ENCODE results near the gene ADAM17.
"Not testable (repeated sequence)": the region's sequence is repeated elsewhere in the genome, so short reads cannot be mapped to it uniquely, and the experiment has no call there.

Gene ADAM17

GRCh38 chr2:9518780-9519179 is 36.9 kb downstream of the ADAM17 start:
- DNase-seq: no peak

- DNase-seq: no peak
Observed at GRCh38 chr2:9518163-9518562, 37.5 kb downstream of the ADAM17 start.

- no peak for DNase-seq
Observed at GRCh38 chr2:9517118-9517782, 38.4 kb downstream of the ADAM17 start.

DNA sequence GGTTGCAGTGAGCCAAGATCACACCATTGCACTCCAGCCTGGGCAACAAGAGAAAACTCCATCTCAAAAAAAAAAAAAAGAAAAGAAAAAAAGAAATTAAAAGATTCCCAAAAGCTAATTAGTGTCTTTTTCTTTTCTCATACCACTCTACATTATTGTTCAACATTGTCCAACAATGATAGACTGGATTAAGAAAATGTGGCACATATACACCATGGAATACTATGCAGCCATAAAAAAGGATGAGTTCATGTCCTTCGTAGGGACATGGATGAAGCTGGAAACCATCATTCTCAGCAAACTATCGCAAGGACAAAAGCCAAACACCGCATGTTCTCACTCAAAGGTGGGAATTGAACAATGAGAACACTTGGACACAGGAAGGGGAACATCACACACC is 41.7 kb downstream of the ADAM17 start:
- DNase-seq: not testable (repeated sequence)

GRCh38 chr2:9508931-9509330 is 46.7 kb downstream of the ADAM17 start:
- no peak for DNase-seq

GRCh38 chr2:9498210-9498609 is 57.4 kb downstream of the ADAM17 start:
- no peak for DNase-seq

- DNase-seq: no peak
Observed at GRCh38 chr2:9497017-9497416, 58.6 kb downstream of the ADAM17 start.

DNA sequence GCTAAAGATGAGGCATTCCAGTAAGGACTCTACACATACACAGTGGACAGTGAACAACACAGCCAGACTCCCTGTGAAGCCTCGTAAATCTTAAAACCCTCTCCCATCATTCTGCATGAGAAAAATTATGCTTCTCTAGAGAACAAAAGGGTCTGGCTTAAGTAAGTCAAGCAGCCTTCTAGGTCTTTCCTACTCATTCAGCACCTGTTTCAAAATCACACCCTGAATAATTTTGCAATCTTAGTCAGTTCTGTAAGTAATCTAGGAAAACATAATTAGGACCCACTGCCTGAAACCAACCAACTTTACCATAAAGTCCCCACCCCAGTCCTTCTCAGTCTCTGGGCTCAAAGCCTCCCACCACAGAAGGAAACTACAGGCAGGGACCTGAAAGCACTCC is 61.5 kb downstream of the ADAM17 start:
- no peak for DNase-seq

DNA sequence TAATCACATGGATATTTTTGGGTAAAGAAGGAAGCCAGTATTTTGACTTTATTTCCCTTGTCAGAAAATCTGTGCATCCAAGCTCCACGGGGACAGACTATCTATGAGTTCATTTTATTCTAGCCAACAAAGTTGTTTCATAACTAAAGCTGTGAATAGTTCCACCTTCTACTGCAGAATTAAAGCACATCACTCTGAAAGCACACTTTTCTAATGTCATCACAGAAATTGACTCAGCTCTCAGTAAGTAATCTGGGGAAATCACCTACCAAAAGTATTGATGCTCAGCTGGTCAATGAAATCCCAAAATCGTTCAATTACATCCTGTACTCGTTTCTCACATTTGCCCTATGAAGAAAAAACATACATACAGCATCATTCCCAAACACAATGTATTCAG is 62.2 kb downstream of the ADAM17 start:
- no peak for DNase-seq

- DNase-seq: no peak
Observed at GRCh38 chr2:9492927-9493326, 62.7 kb downstream of the ADAM17 start.

- DNase-seq: no peak
Observed at GRCh38 chr2:9490789-9491188, 64.8 kb downstream of the ADAM17 start.

DNA sequence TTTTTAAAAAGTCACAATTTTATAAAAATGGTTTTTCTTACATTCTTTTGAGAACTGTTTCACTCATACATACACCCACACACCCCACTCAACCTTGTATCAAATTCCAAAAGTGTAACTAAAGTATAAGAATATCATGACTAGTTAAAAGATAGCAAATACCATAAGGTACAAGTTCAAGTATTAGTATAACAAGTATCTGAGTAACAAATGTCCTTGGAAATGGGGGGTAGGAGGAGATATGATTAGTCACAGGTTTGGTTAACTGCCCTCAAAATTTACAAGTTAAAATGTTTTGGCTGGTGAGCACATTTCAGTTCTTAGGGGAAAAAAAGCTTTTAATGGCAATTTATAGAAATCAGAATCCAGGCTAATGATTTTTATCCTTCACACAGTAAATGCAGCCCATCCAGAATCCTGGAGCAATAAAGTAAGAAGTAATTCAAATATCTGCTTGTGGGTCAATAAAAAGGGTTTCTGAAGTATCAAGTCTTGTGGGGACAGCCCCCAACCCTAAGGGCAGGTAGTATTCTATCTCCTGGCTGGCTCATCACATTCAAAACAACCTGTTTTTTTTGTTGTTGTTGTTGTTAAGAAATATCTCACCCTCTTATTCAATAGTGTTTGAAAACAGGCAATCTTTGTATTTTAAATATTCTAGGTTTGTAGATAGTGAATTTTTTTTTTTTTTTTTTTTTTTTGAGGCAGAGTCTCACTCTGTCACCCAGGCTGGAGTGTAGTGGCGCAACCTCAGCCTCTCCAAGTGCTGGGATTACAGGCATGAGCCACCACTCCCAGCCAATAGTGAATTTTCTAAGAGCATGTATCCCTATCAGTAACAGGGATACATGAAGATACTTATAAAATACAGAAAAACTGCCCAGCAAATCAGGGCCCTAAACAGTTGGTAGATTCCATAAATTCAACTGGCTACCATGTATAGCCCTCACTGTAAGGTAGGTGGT is 66.8 kb downstream of the ADAM17 start:
- no peak for DNase-seq

- no peak for DNase-seq
Observed at GRCh38 chr2:9484533-9484932, 71.1 kb downstream of the ADAM17 start.

DNA sequence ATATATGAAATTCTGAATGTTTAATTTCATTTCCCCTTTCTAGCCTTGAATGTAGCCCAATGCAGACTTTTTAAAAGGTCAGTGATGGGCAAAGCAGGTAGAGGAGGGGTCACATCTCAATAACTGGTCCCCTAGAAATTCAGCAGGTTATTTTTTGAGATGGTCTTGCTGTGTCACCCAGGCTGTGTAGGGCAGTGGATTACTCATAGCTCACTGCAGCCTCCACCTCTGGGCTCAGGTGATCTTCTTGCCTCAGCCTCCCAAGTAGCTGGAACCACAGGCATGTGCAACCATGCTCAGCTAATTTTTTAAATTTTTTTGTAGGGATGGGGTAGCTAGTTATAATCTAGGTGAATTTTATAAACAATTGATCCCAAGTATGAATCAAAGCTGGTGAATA is 72.5 kb downstream of the ADAM17 start:
- no peak for DNase-seq

- DNase-seq: no peak
Observed at GRCh38 chr2:9480157-9480556, 75.5 kb downstream of the ADAM17 start.

- DNase-seq: no peak
Observed at GRCh38 chr2:9478526-9478925, 77.1 kb downstream of the ADAM17 start.

DNA sequence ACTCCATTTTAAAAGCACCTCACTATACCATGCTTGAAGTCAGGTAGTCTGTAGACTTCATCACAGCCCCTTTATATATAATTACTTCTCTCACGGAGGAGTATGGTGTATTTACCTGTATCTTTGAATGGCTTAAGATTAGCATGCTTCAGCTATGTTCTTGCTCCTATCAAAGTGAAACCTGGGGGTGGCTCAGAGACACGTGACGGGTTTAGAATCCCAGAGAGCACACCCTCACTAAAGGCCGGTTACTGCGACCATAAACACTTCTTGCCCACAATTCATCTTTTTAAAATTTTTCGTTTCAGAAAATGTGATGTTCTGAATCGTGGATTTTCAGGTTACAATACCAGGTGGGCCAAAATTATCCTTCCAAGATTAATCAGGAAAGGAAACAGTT is 77.7 kb downstream of the ADAM17 start:
- DNase-seq: no peak

DNA sequence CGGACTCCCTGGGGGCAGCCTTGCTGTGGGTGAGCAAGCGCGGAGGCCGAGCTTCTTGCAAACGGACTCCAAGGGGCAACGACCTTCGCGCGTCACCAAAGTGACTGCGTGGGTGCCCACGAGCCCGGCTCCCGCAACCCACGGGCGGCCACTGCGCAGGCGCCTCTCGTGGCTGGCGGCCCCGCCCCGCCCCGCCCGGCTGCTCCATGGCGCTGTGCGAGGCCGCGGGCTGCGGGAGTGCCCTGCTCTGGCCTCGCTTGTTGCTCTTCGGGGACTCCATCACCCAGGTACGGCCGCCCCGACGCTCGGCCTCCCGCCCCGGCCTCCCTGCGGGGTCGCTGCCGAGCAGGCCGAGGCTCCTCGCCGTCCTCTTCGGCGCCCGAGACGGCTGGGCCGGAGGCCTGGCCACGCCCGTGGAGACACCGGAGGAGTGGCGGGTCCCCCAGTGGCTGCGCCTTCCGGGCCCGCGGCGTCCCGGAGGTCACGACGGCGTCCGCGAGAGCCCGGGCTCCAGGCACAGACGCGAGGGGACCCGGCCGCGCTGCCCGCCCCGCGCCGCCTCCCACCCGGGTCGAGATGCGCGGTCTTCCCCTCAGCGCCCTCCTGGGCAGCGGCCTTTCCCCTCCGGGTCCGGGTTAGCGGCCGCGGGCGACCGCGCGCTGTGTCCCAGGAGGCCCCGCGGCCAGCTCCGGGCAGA is 81.1 kb downstream of the ADAM17 start, which contains the start of gene IAH1:
Gene IAH1, plus strand, starts transcription at position 191 of the 697 bp plus-strand sequence. Its CDS starts 16 bp downstream, at position 207.
- DNase-seq: no peak

GRCh38 chr2:9473985-9474360 is 81.7 kb downstream of the ADAM17 start:
- no peak for DNase-seq

DNA sequence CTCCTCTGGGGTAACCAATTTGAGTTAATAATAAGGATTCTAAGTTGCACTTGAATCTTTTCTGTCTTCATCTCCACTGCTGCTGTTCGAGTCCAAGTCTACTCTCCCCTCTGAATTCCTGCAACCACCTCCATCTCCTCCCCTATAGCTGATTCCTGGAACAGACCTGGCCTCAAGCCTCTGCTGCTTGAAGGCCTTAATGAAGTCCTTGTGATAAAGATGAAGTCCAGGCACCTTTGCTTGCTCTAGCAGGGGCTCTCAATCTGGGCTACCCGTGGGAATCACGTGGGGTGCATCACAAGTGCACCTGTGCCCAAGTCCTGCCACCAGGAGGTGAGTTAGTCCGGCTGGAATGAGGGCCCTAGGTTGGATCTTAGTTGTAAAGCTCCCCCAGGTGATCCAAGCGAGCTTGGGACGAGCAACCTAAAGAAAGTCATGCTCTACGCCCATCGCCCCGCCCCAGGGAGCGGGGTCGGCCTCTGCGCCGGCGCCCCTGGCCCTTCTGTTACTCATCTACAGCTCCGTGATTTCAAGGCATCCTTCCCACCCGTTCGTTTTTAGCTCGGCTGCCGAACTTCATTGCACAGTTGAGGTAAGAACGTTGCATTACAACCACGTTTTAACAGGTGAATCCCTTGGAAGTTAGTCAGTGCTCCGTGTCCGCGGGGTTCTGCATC is 82.2 kb downstream of the ADAM17 start:
- DNase-seq: no peak

DNA sequence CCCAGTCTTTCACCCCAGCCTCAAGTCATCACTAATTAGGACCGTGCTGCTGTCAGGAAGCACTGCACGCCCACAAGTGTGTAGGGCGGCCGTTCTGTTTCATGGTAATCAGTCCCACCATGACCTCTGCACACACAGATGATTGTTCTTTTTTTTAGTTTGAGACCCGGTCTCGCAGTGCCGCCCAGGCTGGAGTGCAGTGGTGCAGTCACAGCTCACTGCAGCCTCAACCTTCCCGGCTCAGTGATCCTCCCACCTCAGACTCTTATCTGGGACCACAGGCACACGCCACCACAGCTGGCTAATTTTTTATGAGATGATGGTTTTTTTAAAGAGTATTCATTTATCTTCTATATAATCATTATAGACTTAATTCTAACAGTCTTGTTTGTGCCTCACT is 83.1 kb downstream of the ADAM17 start:
- DNase-seq: no peak

DNA sequence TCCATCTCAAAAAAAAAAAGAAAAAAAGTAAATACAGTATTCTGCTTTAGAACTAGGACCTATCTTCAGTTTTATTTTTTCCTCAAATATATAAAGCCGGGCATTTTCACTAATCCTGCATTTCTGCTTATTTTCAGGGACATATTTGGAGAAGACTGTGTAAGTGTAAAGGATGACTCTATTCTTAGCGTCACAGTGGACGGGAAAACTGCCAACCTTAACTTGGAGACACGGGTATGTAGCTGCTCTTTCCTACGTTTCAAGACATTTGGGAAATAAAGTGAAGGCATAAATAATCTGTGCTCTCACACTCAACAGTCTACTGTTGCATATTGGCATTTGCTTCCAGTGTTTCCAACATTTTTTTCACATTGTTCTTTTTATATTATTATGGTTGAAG is 84.4 kb downstream of the ADAM17 start:
- DNase-seq: no peak

DNA sequence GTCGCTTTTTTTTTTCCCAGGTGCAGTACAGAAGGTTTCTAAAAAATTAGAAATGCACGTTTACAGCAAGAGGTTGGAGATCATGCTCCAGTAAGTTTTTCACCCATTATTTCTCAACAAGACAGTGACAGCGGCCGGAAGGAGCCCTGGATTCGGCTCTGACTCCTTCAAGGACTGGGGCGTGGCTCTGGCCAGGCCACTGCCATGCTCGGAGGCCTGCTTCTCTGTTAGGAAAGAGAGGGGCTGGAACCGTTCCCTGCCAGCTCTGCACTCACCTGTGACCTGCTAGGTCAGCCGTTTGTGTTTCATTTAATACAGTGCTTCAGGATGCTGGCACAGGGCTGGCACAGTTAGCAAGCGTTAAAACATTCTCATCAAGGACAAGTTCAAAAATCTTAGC is 87.9 kb downstream of the ADAM17 start:
- DNase-seq: no peak
